Gastrocnemius medialis (tissue), 4 donors: Measurements from ENCODE around the gene PTPRM.

ENCODE experiments used
- POLR2A ChIP-seq, 2 donors: fragments of 450-650 bp; IDR thresholded peaks; one replicate each; pipeline ENCODE4 v1.6.1; 2017; ENCODE audit warnings: antibody characterized with exemption in 2 of 2, mild to moderate bottlenecking in 2 of 2, moderate library complexity in 2 of 2
- TF ChIP-seq, protein P1 (sequence below), 5 experiments: fragments of 450-650 bp in 3 of 5; fragments of 200-600 bp in 2 of 5; sonication (generic) in 2 of 5; IDR thresholded peaks in 4 of 5; conservative IDR thresholded peaks in 1 of 5; 1 replicate in 4 of 5; 2 replicates in 1 of 5; pipeline ENCODE4 v1.5.1; 2016 to 2019; ENCODE audit warnings: antibody characterized with exemption in 5 of 5, mild to moderate bottlenecking in 3 of 5, moderate library complexity in 3 of 5

DNA sequence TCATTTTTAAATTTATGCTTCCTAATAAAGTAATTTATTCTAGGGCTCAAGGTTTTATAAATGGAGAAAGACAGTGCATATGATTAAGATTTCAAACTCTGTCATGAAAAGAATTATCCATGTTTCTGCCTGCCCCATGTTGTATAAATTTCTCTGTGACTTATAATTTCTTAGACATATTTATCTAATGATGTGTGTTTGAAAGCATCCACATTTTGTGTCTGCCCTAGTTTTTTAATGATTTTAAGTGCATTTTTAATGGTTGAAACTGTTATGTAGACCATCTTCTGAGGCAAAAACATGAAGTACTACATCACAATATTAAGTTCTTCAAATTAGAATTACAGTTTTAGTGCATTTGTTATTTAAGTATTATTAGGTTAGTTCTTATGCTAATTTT is 71.2 kb downstream of the PTPRM start:
- TF ChIP-seq, protein P1, sequence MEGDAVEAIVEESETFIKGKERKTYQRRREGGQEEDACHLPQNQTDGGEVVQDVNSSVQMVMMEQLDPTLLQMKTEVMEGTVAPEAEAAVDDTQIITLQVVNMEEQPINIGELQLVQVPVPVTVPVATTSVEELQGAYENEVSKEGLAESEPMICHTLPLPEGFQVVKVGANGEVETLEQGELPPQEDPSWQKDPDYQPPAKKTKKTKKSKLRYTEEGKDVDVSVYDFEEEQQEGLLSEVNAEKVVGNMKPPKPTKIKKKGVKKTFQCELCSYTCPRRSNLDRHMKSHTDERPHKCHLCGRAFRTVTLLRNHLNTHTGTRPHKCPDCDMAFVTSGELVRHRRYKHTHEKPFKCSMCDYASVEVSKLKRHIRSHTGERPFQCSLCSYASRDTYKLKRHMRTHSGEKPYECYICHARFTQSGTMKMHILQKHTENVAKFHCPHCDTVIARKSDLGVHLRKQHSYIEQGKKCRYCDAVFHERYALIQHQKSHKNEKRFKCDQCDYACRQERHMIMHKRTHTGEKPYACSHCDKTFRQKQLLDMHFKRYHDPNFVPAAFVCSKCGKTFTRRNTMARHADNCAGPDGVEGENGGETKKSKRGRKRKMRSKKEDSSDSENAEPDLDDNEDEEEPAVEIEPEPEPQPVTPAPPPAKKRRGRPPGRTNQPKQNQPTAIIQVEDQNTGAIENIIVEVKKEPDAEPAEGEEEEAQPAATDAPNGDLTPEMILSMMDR (IDR thresholded peaks at IDR 0.05 in 4 of 5, conservative IDR thresholded peaks at IDR 0.05 in 1 of 5): no peak
- no peak for TF ChIP-seq POLR2A (IDR thresholded peaks at IDR 0.05)
